HG03469 (cell line): Measurements from ENCODE around the gene MICU1.
"Not testable (repeated sequence)": the region's sequence is repeated elsewhere in the genome, so short reads cannot be mapped to it uniquely, and the experiment has no call there.

Experiments
- ATAC-seq: cut with Tn5 transposase; IDR thresholded peaks from one replicate; pipeline ENCODE4 v1.9.1; 2021; ENCODE audit warnings: mild to moderate bottlenecking, moderate library complexity, moderate number of reproducible peaks; ENCODE audit not compliant: unreplicated experiment

Gene MICU1

DNA sequence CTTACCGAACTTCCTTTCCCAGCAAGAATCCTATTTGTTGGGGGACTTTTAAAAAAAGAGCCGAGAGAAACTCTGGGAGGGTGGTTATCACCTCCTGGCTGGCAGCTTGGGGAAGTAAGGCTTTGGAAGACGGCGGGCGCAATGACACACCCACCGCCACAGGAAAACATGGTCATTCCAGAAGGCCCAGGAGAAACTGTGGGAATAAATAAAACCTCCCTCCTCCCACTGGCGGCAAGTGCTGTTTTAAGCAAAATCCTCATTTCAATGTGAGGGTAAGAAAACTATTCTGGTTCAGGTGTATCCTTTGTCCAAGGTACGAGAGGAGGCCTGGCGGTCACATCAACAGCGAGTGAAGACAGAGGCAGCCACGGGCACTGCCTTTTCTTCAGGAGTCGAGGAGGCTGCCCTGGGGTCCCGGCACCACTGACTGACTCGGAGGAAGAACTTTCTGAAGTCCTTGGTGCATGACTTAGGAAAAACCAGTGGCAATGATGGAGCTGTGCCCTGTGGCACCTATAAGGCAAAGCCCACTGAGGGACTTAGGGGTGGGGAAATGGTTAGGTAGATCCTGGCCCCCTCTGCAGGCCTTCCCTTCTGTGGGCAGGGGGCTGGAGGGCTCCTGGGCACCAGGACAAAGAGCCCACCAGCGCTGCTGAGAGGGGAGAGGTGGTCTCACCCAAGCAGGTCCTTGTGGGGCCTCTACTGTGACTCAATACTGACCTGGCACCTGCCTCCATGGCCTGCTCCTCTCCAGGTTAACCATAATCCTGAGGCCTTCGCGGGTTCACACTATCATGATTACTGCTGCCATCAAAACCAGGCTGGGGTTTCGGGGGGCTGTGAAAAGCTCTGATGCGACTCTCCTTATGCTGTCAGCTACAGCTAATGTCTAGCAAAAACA, 292.5 kb downstream of the MICU1 start:
- ATAC-seq: no peak

DNA sequence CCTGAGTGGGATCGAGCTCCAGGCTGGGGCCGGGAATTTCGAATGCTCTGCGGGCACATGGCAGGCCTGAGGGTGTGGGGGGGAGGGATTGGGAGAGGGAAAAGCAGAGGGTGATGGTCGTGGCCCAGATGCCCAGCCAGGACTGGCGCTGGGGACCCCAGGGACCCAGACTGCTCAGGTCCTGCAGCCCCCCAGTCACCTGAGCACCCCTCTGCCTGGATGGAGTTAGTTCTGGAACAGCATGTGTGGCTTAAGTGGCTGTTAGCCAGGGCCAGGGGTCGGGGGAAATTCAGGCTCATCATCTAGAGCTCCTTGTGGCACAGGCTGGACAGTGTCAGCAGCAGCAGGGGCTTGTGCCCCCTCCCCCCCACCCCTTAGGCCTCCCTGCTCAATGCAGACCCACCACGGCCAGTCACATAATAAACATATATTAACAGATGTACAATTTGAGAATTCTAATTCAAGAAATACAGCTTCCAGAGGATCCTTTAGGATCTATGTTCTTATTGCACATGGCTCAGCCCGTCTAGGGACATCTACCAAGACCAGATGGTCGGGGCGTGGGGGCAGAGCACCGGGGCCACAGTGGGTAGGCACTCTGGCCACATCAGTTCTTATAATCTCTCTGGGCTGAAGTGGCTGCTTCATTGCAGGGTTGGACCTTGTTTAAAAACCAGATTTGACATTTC, 293.3 kb downstream of the MICU1 start:
- no peak for ATAC-seq

DNA sequence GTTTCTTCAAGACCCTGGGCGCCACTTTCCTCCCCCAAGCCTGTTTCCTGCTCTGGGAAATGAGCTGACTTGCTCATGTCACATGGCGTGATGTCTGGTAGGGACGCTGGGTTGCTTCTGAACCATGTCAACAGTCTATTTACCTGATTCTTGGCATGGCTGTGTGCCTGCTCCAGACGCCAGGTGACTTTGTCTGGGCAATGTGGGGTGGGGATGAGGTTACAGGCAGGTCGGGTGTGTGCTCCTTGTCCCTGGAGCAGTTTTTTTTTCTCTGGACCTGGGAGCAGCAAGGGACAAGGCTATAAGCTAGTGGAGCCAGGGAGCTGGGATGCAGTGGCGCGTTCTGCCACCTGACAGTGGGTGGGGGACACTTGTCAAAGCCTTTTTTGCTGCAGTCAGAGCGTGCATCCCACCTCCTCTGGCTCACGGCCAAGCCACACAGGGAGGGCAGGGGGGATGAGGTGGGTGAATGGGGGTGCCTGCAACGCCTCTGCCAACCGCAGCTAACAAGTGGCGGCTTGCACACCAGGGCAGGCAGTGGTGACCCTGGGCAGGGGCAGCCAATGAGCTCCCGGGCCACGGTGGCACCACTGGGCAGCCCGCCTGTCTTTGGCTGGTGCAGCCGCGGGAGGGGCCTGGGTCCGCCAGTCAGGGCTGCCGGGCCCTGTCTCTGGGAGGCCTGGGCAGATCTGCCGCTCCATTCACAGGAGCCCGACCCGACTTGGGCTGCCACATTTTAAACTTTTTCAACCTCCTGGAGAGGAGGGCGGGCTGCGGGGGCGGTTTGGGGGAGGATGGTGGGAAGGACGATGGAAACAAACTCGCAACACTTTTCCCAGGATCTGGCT, 294.1 kb downstream of the MICU1 start:
- ATAC-seq: no peak

DNA sequence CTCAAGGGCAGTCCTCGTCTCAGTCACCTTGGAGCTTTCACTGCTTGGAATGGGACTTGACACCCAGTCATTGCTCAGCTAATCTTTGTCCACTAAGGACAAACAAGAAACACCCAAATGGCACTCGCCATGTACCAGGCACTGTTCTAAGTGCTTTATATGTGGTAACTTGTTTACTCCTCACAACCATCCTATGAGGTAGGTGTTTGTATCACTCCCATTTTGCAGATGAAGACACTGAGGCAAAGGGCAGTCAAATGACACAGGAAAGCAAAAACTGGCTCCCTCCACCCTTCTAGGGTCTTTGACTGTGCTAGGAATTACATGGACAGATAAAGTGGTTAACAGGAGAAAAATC, 295.8 kb downstream of the MICU1 start:
- no peak for ATAC-seq

DNA sequence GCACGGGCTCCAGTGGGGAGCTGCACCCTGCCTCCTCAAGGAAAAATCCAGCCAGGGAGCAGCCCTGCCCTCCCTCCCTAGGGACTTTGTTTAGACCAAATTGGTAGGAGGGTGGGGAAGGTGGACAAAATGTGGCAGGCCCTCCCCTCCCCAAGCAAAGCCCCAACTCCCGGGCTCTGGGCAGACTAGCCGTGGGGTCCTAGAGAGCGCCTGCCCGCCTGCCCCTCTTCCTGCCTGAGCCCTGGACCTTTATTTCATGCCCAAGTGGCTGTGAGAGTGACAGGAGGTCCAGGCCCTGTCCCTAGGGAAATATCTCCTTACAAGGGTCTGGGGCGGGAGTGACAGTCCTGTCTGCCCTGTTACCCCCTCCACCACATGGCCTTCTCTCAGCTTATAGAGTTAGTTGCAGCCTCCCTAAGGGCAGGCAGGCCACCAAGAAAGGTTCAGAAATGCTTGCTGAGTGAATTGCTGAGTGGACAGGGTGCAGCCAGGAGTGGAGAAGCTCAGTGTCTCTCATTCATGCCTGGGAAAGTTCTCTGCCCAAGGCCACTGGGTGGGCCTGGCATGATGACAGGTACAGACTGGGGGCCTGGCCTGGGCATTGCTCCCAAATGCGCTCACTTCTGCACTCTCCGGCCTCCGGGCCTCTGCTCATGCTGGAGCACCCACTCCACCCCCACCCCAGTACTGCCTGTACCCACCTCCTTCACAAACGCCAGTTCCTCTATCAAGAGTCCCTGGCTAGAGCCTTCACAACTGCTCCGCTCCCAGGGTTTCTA, 296.4 kb downstream of the MICU1 start:
- no peak for ATAC-seq

DNA sequence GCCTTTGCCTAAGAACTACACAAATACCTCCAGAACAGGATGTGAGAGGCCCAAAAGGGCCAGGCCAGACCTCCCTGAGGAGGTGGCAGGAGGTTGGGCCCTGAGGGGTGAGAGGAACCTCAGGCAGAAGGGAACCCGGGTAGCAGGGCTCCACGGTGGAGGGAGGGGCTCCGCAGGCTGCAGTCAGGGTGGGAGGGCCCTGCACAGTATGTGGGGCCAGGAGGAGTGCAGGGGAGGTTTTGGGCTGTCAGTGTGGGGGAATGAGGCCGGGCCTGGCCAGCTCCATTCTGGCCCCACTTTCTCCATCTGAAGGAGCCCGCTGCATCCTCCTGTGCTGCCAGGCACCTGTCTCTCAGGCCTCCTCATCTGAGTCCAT, 297.1 kb downstream of the MICU1 start:
- no peak for ATAC-seq

DNA sequence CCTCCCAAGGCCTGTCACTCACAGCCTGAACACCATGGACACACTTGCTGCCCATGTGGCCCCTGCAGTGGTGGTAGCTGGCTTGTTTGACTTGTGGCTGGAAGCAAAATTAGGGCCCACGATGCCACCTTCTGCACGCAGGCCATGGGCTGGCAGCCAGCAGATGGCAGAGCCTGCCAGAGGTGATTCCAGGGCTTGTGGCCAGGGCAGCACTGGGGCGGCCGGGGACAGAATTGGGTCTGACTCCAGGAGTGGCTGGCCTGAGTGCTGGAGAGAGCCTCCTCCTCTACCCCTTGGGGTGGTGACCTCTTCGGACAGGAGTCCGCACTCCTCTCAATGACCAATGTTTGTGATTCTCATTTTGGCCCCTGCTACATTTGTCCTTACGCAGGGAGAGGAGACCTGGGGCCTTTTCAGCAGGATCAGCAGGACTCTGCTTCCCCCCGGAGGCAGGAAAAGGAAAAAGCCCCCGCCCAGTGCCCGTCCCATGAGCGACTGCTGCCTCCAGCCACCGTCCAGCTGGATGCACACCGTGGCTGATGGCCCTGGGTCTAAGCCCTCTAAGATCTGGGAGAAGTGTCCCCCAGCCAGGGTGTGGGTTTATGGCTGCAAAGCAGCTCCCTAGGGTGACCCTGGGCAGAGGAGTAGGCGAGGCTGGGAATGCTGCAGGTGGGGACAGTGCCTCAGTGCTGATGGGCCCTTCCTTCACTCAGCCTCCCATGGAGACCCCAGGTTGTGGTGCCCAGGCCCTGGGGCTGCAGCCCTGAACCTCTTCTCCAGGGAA, 297.6 kb downstream of the MICU1 start:
- ATAC-seq: no peak

DNA sequence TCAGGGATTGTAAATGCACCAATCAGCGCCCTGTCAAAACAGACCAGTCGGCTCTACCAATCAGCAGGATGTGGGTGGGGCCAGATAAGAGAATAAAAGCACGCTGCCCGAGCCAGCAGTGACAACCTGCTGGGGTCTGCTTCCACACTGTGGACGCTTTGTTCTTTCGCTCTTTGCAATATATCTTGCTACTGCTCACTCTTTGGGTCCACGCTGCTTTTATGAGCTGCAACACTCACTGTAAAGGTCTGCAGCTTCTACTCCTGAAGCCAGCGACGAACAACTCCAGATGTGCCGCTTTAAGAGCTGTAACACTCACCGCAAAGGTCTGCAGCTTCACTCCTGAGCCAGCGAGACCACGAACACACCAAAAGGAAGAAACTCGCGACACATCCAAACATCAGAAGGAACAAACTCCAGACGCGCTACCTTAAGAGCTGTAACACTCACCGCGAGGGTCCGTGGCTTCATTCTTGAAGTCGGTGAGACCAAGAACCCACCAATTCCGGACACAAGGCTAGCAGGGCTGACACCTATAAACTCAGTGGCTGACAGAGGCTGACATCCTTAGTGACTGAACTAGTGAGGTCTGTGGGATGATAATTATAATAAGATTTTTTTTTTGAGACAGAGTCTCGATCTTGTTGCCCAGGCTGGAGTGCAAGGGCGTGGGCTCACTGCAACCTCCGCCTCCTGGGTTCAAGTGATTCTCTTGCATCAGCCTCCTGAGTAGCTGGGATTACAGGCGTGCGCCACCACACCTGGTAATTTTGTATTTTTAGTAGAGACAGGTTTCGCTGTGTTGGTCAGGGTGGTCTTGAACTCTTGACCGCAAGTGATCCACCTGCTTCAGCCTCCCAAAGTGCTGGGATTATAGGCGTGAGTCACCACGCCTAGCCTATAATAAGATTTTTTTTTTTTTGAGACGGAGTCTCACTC, 298.9 kb downstream of the MICU1 start:
- ATAC-seq: not testable (repeated sequence)

DNA sequence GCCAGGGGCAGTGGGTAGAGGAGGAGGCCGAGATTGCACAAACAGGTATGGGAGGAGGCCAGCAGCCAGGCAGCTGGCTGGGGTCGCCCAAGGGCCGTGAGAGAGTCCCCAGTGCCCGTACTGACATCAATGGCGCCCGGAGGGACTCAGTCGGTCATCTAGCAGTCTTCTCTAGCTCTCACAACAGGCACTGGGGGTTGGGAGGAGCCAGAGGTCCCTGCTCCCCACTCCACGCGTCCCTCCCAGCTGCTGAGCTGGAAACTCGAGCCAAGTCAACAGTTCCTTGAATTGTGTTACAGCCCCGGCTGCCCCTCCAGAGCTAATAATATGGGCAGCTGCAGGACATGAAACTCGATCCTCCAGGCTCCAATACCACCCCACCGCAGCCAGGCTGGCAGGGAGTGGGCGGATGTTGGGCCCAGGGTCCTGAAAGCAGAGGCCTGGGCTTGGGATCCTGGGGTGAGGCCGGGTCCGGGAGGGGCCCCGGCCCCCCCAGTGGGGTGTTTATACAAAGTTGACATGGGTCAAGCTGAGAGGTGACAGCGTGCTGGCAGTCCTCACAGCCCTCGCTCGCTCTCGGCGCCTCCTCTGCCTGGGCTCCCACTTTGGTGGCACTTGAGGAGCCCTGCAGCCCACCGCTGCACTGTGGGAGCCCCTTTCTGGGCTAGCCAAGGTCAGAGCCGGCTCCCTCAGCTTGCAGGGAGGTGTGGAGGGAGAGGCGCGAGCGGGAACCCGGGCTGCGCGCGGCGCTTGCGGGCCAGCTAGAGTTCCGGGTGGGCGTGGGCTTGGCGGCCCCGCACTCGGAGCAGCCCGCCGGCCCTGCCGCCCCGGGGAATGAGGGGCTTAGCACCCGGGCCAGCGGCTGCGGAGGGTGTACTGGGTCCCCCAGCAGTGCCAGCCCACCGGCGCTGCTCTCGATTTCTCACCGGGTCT, 300.4 kb downstream of the MICU1 start:
- not testable (repeated sequence) for ATAC-seq

DNA sequence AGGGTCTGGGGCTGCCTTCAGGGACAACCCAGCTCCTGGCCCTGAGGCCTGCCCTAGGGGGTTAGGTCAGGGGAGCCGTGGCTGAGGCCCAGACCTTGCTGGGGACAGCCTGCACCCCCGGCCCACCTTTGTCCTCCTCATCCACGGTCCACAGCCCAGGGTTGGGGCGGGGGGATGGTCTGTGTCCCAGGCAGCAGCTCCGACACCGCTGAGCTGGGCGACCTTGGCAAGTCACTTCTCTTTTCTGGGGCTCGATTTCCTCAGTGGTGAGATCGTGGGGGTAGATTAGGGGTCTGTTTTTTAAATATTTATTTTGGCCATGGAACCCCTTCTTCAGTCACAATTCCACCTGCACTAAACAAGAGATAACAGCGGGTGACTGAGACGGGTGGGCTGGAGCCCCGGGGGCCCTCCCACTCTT, 302.1 kb downstream of the MICU1 start:
- no peak for ATAC-seq

DNA sequence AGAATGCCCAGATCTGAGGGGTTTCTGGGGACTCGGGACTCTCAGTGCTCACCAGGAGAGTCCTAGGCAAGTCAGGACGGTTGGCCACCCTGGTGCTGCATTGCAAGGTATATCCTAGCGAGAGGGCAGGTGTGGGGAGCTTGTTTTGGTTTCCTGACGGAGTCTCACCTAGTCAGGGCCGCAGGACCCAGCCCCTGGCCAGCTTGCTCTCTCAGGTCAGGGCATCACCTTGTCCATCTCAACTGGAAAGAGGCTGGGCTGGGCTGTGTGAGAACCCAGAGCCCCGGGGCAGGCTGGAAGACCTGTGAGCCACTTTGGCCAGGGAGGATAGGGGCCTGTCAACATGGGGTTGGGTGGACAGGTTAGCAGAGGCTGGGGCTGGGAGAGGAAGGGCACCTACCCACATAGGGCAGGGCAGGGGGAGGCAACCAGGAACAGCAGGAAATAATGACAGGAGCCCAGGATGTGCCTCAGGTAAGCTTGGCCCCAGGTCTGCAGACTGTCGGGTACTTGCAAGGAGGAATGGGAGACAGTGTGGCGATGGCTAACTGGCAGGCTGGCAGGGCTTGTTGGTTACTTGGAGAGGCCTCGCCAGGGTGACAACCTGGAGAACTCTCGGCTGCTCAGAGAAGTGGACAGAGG, 302.6 kb downstream of the MICU1 start:
- no peak for ATAC-seq

DNA sequence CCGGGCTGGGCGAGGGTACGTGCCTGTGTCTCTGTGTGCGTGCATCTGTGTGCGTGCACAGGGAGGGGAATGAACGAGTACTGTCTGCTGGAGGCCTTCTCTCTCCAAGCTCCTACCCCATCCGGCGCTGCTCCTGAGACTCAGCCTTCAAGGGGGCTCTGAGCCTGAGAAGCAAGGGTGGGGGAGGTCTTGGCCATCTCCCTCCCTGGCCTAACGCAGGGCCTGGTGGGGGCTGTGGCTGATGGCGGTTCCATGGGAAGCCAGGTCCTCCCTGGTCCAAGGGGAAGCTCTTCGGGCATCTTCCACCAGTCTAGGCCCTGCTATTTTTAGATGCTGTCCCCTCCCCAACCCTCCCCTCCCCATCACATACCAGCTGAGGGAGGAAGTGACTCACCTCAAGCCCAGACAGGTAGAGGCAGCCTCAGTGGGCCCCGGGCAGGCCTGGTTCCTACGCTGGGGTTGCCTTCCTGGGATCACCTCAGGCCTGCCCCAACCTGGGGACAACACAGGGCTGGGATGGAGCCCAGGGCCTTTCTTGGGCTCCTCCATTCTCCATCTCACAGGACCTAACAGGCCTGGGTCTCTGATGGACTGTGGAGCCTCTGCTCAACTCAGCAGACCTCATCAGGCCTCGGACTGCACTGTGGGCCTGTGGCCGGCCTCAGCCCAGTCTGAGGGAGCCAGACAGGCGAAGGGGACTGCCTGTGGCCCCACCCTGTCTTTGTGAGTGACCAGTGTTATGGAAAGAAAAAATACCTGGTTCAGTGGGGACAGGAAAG, 303.4 kb downstream of the MICU1 start:
- no peak for ATAC-seq

DNA sequence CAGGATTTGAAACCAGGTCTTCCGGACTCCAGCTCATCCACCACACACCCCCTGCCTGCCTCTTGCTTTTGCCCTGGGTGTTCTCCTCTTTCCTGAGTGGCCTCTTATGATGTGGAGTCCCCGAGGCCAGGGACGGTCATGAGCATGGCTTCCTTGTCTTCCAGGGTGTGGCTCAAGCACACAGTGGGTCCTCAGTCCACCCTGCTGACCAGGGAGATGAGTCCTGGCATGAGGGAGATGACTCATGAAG, 303.9 kb downstream of the MICU1 start:
- ATAC-seq: no peak

DNA sequence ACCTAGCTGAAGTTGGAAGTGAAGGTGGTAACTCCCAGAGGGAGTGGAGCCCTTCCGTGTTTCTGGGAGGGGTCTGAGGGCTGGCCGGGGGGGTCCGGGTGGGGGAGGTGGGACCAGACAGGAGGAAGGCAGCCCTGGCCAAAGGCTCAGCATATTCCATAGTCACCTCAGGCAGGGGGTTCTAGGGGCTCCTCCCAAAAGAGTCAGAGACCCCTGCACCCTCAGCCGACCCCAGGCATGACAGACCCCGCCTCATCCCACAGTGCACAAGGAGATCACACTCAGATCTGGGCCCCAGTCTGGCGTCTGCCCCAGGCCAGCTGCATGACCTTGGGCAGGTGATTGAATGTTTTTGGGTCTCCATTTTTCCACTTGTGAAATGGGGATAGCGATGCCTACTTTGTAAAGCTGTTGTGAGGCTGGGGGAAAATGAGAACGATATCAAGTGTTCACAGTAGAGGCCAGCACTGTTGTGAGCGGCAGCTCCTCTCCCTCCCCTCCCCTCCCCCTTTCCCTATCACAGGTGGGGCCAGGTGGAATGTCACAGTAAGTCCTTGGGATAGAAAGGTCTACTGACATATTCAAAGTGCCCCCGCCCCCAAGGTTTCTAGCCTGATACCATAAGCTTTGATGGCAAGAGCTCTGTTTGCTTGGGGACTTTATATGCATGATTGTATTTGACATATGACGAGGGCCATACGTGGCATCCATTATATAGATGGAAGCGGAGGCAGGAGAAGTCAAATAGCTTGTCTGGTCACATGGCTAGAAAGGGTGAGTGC, 304.4 kb downstream of the MICU1 start:
- no peak for ATAC-seq

DNA sequence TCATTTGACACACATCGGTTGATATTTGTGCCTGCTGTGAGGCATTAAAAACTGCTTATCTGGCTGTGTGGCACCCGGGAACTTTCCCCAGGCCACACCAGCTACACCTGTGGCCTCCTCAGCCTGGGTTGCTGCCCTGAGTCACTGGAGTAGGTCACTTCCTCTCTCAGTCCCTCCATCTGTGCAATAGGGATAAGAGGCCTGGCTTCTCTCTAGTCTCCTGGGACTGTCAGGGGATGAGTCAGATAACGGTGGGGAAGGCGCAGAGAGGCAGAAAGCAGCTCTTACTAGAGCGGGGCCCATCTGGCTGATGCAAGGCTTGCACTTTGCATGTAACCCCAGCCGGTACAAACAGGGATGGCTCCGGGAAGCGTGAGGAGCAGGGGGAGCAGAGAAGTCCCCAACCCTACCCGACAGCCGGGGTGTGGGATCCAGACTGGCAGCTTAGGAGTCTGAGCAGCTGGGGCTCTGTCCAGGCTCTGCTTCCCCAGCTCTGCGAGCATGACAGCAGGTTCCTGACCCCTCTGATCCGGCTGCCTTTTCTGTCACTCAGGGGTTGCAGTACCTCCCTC, 305.1 kb downstream of the MICU1 start:
- ATAC-seq: peak; percentile 57
